ENCODE data around the gene TTLL3.

DNA sequence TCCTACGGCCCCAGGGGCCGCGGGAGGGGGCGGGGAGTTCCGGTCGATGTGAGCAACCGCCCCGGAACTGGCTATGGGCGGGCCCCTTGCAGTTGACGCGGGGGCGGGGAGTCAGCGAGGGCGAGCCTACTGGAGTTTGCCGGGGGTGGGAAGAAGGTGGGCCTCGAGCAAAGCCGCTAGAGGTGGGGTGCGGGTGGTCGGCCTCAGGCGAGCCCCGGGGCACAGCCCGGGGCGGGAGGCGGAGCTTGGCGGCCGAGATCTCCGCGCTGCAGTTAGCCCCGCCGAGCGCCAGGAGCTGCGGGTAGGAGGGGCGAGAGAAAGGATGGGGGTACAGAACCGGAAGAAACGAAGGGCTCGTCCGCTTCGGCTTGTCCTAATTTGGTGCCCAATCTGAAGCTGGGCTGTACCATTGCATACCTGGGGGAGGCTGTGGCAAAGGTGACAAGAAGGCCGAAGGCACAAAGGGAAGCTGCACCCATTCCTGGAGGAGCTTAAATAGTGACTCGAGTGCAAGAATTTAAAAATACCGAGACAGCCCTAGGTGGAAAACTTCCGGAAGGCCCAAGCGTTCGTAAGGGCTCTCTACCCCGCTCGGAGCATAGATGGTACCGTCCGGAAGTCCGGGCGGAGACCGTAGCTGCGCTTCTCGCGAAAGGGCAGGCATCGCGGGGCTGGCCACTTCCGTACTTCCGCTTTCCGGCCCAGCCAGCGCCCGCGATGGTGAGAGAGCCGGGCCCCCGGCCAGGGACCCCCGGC, 17.5 kb upstream of the TTLL3 start, which contains the start of the genes ARPC4 and TADA3:
- TF ChIP-seq, protein P1, sequence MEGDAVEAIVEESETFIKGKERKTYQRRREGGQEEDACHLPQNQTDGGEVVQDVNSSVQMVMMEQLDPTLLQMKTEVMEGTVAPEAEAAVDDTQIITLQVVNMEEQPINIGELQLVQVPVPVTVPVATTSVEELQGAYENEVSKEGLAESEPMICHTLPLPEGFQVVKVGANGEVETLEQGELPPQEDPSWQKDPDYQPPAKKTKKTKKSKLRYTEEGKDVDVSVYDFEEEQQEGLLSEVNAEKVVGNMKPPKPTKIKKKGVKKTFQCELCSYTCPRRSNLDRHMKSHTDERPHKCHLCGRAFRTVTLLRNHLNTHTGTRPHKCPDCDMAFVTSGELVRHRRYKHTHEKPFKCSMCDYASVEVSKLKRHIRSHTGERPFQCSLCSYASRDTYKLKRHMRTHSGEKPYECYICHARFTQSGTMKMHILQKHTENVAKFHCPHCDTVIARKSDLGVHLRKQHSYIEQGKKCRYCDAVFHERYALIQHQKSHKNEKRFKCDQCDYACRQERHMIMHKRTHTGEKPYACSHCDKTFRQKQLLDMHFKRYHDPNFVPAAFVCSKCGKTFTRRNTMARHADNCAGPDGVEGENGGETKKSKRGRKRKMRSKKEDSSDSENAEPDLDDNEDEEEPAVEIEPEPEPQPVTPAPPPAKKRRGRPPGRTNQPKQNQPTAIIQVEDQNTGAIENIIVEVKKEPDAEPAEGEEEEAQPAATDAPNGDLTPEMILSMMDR (IDR thresholded peaks at IDR 0.05): no peak
- no peak for TF ChIP-seq FOXJ3 (CRISPR knock-in tag; IDR thresholded peaks at IDR 0.05)
- 0 out of 4 replicates have a peak, but pooled peaks of 1 of the 2 experiments have one; percentile 15 for TF ChIP-seq EP300 (IDR thresholded peaks at IDR 0.05; ENCODE audit: borderline replicate concordance in 1 of 2, low read depth in 1 of 2, low read length in 1 of 2)
- peak; percentile 3; the same call in 1 of the 2 replicates for TF ChIP-seq NFIC (IDR thresholded peaks at IDR 0.05; ENCODE audit: borderline replicate concordance)
- TF ChIP-seq TAF1 (IDR thresholded peaks at IDR 0.05; ENCODE audit: borderline replicate concordance, low read depth, low read length): peak; percentile 80
- TF ChIP-seq RFX5 (IDR thresholded peaks at IDR 0.05; ENCODE audit: low read length): no peak
- peak; percentile 46 for TF ChIP-seq MAX (IDR thresholded peaks at IDR 0.05; ENCODE audit: low read depth)
- TF ChIP-seq TEAD4 (IDR thresholded peaks at IDR 0.05; ENCODE audit: borderline replicate concordance, insufficient read depth): no peak
- peak; percentile 39; the same call in 1 of the 2 replicates for TF ChIP-seq JUND (IDR thresholded peaks at IDR 0.05)
